IPS-NIHi7 (cell line): ENCODE results near the gene UGT1A5.

Experiments
- DNase-seq: peaks from one replicate; pipeline ENCODE4 v3.0.0; 2012; ENCODE audit warnings: mixed read lengths; ENCODE audit errors: extremely low spot score

UGT1A5 gene

GRCh38 chr2:233807966-233808935, 95.5 kb downstream of the UGT1A5 start:
- DNase-seq: no peak

DNA sequence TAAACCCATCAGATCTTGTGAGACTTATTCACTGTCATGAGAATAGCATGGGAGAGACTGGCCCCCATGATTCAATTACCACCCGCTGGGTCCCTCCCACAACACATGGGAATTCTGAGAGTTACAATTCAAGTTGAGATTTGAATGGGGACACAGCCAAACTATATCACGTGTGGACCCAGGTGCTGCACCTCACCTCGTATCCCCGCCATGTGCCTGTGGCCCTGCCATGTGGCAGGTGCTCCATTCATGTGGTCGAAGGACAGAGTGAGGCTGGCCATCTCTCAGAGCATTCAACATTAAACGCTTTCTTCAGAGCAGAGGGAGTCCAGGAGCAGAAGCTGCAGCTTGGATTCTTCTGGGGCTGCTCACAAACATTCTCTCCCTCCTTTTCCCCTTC, 97.7 kb downstream of the UGT1A5 start:
- DNase-seq: no peak

- DNase-seq: no peak
These were observed 98.4 kb downstream of the UGT1A5 start for GRCh38 chr2:233811087-233811486.

GRCh38 chr2:233811732-233812131, 99.0 kb downstream of the UGT1A5 start:
- no peak for DNase-seq

- no peak for DNase-seq
These were observed 100.7 kb downstream of the UGT1A5 start for GRCh38 chr2:233813236-233814055.

DNA sequence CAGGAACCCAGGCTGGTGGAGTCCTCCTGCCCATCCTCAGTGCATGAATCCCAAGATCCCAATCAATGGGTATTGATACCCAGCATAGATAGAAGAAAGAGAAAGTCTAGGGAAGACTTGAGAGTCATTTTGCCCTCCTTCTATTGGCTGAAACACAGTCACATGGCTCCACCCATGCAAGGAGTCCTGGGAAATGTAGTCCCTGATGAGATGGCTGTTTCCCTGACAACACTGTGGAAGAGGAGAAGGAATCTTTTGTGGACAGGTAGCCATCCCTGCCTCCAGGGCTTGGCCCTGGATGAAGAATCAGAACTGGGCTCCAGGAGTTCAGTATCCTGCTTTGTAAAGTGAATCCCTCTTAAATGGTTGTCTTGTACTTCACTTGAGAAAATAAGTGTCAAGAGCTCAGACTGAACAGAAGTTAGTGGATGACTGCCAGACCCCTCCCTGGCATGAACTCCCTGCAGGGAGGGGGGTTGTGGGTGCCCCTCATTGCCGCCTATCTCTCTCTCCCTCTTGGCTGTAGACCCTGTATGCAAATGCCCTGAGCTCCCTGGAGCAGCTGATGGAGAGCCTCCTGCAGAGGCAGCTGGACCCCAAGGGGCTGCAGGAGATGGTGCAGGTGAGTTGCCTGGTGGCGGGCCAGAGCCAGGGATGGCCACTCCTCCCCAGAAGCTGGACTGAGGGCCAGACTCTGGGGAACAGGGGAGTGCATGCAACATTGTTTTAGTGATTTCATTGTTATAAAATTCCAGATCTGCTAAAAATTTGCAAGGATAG, 101.5 kb downstream of the UGT1A5 start:
- DNase-seq: peak; percentile 72

GRCh38 chr2:233815861-233816260, 103.2 kb downstream of the UGT1A5 start:
- DNase-seq: no peak

DNA sequence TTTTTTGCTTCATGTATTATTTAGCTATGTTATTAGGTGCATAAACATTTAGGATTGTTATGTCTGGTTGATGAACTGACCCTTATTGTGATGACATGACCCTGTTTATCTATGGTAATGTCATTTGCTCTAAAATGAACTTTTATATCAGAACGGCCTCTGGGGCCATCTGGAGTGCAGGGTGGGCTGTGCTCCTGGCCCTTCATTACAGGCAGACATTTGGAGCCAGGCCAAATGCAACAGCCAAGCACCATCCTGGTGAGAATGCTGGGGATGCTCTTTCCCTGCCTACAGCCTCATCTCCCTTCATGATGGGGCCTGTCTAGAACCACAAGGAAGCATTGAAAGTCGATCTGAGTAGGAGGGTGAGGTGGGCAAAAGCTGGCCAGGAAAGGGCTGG, 103.6 kb downstream of the UGT1A5 start:
- no peak for DNase-seq

- DNase-seq: no peak
These were observed 104.1 kb downstream of the UGT1A5 start for GRCh38 chr2:233816771-233817170.

GRCh38 chr2:233817361-233817911, 104.7 kb downstream of the UGT1A5 start:
- DNase-seq: no peak

DNA sequence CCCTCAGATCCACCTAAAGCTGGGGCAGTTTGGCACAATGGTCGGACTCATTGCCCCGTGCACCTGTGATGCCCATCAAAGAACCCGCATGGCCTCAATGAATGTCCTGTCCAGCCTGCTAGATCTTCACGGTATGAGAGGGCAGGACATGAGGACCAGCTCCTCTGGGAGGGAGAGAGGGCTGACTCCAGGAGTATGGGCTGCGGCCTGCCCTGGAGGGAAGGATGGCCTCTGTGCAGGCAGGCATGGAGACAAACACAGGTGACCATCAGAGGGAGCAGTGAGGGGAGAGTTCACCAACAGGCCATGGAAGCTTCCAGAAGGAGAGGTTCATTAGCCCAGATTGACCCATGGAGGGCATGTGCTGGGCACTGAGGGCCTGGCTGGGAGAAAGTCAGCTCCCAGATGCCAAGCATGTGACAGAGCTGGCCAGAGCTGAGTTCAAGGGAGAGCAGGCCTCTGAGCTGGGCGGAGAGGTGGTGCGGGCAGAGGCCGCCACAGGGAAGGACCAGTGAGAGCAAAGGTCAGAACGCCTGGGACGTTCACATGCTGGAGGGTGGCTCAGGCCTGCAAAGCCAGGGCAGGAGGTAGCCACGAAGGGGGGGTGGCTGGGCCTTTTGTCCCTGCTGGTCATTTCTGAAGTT, 105.4 kb downstream of the UGT1A5 start:
- DNase-seq: no peak

DNA sequence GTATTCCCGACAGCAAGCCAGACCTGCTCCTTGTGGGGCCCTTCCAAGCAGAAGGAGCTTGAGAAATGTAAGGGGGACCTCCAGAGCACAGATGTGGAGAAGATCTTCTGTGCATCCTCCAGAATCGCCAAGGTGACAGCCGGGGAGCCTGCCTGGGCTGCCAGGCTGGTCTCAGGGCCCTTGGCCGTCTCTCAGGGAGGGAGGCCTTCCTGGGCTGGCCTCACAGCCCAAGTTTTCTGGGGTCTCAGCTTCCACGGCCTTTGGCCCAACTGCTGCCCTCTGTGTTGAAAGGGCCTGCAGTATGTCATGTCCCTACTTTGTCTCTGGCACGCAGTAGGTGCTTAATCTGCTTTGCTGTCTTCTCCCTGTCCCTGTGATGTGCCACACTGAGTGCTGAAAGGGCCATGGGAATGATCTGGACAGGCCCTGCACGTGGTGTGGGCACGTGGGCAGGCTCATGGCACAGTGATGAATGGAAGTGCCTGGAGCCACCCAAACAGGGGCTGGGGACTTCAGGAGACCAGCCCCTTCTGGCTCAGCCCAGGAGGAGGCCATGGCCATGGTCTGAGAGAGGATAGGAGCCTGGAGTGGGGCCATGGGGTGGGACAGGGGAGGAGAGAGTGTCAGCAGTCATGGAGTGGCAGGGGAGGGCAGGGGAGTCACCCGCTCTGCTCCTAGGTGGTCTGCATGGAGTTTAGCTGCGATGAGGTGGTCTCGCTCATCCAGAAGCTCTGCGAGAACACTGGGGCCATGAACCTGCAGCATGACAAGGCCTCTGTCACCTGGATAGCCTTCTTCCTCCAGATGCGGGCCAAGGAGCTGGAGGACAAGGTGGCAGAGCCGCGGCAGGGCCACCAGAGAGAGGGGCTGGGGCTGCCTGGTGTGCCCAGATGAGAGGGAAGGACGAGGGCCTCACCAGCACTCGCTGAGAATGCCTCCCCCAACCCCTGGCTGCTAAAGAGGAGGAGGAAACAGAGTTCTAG, 106.2 kb downstream of the UGT1A5 start:
- no peak for DNase-seq

DNA sequence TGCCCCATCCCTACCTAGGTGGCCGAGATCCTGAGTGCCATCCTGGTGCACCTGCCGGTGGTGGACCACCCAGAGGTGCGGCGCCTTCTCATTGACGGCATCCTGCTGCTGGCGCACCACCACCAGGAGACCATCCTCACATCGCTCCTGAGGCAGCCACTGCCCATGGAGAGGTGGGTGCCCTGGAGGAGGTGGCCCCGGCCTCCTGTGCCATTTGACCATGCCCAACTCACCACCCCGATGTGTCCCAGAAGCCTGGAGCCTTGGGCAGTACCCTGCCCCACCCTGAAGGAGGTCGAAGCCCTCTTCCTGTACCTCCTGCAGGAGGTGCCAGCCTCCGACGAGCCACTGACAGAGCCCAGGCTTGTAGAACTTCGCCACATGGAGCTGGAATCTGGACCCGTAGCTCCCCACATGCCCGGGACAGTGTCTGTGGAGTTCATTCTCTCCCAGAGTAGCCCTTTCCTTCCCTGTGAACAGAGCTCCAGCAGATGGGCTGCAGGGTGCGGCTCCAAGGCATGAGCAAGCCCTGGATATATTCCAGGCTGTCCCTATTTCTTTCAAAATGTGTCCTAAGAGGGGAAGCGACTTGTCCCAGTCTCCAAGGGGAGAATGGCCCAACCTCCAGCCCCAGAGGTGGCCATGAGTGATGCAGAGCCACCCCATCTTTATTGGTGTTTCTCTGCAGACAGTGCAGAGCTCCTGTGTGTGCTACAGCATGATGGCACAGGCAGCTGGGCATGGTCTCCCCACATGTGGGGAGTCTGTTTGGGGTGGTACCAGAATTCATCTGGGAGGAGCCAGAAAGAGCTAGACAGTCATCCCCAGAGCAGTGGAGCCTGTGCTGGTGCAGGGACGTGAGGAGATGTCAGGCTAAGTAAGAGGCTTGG, 107.4 kb downstream of the UGT1A5 start:
- no peak for DNase-seq

DNA sequence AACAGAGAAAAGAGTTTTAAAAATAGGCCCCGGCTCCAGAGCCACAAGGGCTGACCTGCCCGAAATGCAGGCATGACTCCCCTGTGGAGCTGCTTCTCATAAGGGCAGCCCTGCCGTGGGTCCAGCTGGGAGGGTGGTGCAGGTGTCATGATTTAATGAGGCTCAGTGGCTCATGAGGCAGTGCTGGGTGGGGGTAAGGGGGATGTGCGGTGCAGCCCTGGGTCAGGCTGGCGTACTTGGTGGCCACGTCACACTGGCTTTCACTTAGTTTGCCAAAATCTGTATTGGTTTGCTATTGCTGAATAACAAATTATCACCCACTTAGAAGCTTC, 108.0 kb downstream of the UGT1A5 start:
- no peak for DNase-seq

DNA sequence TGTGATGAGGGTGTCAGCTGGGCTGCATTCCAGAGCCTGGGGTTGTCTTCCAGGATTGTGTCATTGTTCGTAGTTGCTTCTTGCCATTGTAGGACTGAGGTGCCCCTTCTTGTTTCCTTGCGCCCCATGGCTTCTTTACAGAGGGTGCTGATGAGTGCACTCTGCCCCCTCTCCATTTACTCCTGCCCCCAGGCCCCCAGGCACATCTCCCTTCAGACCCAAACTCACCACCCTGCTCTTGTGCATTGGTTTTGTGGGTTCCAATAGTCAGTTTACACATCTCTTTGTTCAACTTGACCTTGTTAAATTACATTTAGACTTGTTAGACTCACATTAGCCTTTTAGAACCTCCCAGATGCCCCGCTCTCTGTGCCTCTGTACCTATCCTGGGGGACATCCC, 108.5 kb downstream of the UGT1A5 start:
- DNase-seq: no peak

GRCh38 chr2:233821709-233822100, 109.0 kb downstream of the UGT1A5 start:
- no peak for DNase-seq

DNA sequence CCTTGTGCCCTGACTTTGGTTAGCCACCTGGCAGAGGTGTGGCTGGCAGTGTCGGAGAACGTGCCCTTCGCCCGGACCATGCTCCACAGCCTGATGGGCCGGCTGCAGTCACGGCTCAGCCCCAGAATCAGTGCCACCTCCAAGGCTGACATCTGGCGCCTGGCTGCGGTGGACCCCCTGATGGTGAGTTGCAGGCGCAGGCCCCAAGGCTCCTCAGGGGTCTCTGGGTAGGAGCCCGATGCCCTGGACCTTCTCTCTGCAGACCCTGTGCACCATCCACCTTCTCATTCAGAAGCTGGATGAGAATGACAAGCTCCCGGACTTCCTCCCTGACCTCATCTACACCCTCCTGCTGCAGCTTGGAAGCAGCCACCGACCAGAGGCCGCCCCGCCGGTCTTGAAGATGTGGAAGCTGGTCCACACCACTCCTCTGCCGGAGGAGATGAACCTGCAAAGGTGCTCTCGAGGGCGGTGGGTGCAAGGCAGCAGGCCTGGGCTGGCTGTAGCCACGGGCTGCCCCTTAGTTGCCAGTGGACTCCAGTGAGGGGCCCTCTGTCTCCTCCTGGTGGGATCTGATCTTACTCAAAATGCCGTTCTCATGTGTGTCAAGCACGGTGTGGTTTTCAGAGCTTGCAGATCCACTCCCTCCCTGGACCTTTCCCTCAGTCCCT, 109.5 kb downstream of the UGT1A5 start:
- DNase-seq: no peak
